HFFc6 (cell line): Measurements from ENCODE around the gene LAMA1. TPM values are rescaled to one million over a fixed set of nuclear protein-coding genes. Genes with fewer than 3 reads are reported as not detected.

Source experiments
- DNase-seq: peaks from one replicate; pipeline ENCODE4 v3.0.0-alpha.2; 2018
- H3K27ac Mint-ChIP-seq: 2 replicates; pipeline ENCODE4 v1.8.0; 2020; ENCODE audit warnings: mild to moderate bottlenecking, mixed read lengths
- H3K27me3 Mint-ChIP-seq: 2 replicates; pipeline ENCODE4 v1.8.0; 2021; ENCODE audit warnings: mild to moderate bottlenecking, moderate library complexity, mixed read lengths; ENCODE audit not compliant: insufficient read depth
- H3K36me3 Mint-ChIP-seq: 2 replicates; pipeline ENCODE4 v1.8.0; 2021; ENCODE audit warnings: low read depth, mixed read lengths
- H3K4me1 Mint-ChIP-seq: 2 replicates; pipeline ENCODE4 v1.8.0; 2020; ENCODE audit warnings: low read depth, mixed read lengths
- H3K4me3 Mint-ChIP-seq: 2 replicates; pipeline ENCODE4 v1.8.0; 2020; ENCODE audit warnings: mild to moderate bottlenecking, moderate library complexity, mixed read lengths
- H3K9me3 Mint-ChIP-seq: 2 replicates; pipeline ENCODE4 v1.8.0; 2020; ENCODE audit warnings: mild to moderate bottlenecking, mixed read lengths
- CTCF ChIP-seq: fragments of 200-600 bp; sonication (generic); IDR thresholded peaks from 2 replicates; pipeline ENCODE4 v1.5.0; 2021; ENCODE audit warnings: antibody characterized with exemption, mild to moderate bottlenecking
- total RNA-seq, 6 experiments: library from RNA; stranded (reverse); fragmentation: NEBNext Ultra II Directional; extraction: Animal tissue kit (Norgen Biotek cat#: 25700); gene quantifications; 2 replicates in 1 of 6; 3 replicates in 5 of 6; pipeline ENCODE4 v1.2.3, GENCODE V29; 2021

Gene LAMA1
- total RNA-seq, 6 experiments from 2014 or later = 0.12 to 1.5 (median 0.16) TPM

- H3K27ac Mint-ChIP-seq = no peak overlapping the region
- no peak overlapping the region for H3K4me3 Mint-ChIP-seq
- no peaks in the 10 kb centered on the region for H3K36me3 Mint-ChIP-seq
- TF ChIP-seq CTCF = no peak
- no peaks in the 10 kb centered on the region for H3K27me3 Mint-ChIP-seq
- no peaks in the 10 kb centered on the region for H3K4me1 Mint-ChIP-seq
- H3K9me3 Mint-ChIP-seq = peaks cover 13% of the 10 kb centered on the region
- no peak for DNase-seq
Measured at GRCh38 chr18:6962571-6963451, 154.8 kb downstream of the LAMA1 start.

GRCh38 chr18:6961331-6961730 lies 156.3 kb downstream of the LAMA1 start:
- no peaks in the 10 kb centered on the region for H3K27me3 Mint-ChIP-seq
- TF ChIP-seq CTCF = no peak
- H3K36me3 Mint-ChIP-seq = no peaks in the 10 kb centered on the region
- H3K4me3 Mint-ChIP-seq = no peak overlapping the region
- H3K4me1 Mint-ChIP-seq = no peaks in the 10 kb centered on the region
- DNase-seq = no peak
- no peak overlapping the region for H3K27ac Mint-ChIP-seq
- peaks cover 13% of the 10 kb centered on the region for H3K9me3 Mint-ChIP-seq

- no peaks in the 10 kb centered on the region for H3K4me1 Mint-ChIP-seq
- no peaks in the 10 kb centered on the region for H3K27me3 Mint-ChIP-seq
- no peak for DNase-seq
- peaks cover 13% of the 10 kb centered on the region for H3K9me3 Mint-ChIP-seq
- H3K27ac Mint-ChIP-seq = no peak overlapping the region
- TF ChIP-seq CTCF = no peak
- H3K4me3 Mint-ChIP-seq = no peak overlapping the region
- H3K36me3 Mint-ChIP-seq = no peaks in the 10 kb centered on the region
Measured at GRCh38 chr18:6960656-6961055, 156.9 kb downstream of the LAMA1 start.

- Mint-ChIP-seq H3K27ac (no peak overlapping the region), H3K4me1 (no peaks in the 10 kb centered on the region), H3K27me3 (no peaks in the 10 kb centered on the region), H3K36me3 (no peaks in the 10 kb centered on the region), H3K4me3 (no peak overlapping the region), H3K9me3 (peaks cover 13% of the 10 kb centered on the region)
- no peak for DNase-seq
- no peak for TF ChIP-seq CTCF
Measured at GRCh38 chr18:6960124-6960523, 157.5 kb downstream of the LAMA1 start.

GRCh38 chr18:6959110-6959509 lies 158.5 kb downstream of the LAMA1 start:
- H3K36me3 Mint-ChIP-seq = no peaks in the 10 kb centered on the region
- H3K4me3 Mint-ChIP-seq = no peak overlapping the region
- no peak overlapping the region for H3K27ac Mint-ChIP-seq
- H3K4me1 Mint-ChIP-seq = no peaks in the 10 kb centered on the region
- H3K9me3 Mint-ChIP-seq = peaks cover 15% of the 10 kb centered on the region
- no peak for TF ChIP-seq CTCF
- H3K27me3 Mint-ChIP-seq = no peaks in the 10 kb centered on the region; the same call in 1 of the 2 replicates
- DNase-seq = no peak
